HG02938 (cell line): ENCODE data around the gene L2HGDH.
A peak's percentile ranks its signal among the peaks of the same experiment; 100 is the strongest.

Source experiments
- ATAC-seq: cut with Tn5 transposase; IDR thresholded peaks from one replicate; pipeline ENCODE4 v1.9.1; 2021; ENCODE audit warnings: mild to moderate bottlenecking, moderate library complexity; ENCODE audit not compliant: unreplicated experiment

The L2HGDH gene

DNA sequence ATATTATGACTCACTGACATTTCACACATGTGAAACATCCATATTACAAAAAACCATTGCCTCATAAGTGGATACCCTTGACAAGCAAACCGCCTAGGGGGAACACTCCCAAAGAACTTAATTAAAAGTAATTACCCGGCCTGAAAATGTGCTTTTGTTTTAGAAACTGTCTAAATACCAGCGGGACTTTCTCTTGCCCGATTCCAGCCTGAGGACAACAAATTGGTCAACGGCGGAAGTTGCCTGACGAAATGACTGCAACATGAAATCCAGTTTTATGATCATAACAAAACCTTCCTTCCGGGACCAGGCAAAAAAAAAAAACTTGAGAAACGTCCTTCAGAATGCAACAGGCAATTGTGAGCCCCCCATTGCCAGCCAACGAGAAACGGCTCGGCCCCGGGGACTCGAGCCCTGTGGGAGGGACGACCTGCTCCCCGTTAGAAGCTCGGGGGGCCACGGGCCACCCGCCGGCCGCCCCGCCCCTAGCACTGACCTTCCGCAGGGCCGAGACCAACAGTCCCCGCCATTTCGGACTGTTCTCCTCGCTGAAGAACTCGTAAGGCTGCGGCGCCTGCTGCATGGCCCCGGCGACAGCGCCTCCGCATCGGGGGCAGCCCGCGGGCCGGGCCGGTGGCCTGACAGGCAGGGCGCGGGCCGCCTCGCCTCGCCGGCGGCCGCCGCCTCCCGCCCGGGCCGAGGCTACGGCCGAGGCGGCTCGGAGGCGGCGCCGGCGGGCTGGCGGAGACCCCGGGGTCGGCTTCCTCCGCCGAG is 81.1 kb downstream of the L2HGDH start:
- ATAC-seq: peak; percentile 36

DNA sequence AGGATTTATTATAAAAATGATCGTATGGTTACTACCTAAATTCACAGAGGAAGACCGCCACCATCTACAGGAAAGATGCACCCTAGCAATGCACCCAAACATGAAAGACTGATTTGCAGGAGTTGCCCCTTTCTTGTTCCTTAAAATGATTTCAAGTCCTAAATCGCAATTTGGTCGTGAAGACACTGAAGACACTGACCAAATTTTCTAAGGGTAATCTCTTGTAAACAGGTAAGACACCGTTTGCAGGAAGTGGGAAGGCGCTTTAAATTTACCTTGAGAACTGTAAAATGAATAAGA is 81.7 kb downstream of the L2HGDH start:
- ATAC-seq: no peak

DNA sequence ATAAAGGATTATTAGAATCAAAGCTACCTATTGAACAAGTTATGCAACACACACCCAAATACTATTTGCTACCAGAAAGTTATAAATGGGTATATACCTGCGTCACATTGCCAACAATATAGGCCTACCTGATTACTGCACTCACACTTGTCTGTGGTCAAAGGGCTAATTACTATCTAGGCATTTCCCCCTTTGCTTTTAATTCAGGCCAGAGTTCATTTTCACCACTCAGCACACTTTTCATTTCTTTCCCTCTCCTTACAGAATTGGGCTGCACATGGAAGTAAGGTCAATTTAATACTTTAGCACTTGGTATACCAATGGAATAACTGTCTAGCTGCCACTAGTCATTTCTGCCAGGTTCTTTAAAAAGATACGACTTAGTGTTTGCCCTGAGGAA is 82.3 kb downstream of the L2HGDH start:
- no peak for ATAC-seq

DNA sequence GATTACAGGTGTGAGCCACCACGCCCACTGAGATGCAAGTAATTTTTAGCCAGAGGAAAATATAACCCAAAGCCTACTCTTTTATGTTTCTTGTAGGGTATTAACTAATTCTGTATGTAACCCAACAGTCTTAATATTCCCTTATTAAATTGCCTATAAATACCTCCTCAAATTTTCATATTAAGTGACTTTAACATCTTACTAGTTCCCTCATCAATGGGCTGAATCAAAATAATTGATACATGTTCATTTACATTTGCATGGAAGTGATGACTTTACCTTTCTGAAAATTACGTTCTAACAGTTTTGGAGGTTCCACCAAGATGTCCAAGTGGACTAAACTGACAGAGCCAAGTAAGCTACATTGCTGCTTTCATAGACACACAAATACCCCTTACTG is 83.7 kb downstream of the L2HGDH start:
- no peak for ATAC-seq

DNA sequence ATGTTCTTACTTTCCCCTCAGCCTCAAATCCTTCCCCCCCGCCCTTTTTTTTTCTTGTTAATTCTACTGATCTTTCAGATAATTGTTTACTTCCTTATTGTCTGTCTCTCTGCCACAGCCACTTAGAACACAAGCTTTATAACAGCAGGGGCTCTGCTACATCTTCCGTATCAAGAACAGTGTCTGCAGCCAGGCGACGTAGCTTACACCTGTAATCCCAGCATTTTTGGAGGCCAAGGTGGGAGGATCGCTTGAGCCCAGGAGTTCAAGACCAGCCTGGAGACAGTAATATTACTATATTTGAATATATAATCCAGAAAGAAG is 86.1 kb downstream of the L2HGDH start:
- no peak for ATAC-seq

DNA sequence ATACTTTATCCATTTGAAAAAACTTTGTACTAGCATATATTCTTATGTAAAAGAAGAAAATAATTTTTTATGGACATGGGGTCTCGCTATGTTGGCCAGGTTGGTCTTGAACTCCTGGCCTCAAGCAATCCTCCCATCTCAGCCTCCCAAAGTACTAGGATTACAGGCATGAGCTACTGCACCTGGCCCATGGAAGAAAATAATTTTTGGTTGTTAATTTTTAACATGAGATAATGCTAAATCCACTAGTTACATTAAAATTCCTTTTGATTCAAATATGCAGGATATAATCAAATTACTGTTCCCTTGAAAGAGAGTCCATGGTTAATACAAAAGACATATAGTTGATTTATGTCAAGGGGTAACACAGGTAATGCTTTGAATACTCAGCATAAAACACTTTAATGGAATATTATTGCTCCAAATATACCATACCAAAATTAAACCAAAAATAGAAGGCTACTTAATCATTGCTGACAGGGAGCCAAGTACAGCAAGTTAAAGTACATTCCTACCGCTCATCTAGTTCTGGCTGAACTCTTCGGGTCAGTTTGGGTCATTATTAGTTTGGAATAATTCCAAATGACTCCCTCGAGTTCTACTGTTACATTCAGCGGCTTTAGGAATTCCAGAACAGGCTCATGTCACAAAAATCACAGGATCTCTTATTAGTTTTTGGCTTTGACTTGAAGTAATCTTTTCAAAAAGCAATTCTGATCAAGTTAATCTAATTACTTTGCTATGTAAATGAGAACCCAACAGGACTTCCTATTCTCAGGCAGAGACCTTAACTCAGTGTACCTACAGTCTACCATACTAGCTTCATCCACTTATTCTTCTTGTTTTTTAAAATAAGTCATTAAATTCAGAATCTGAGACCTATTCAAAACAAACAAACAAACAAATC is 86.7 kb downstream of the L2HGDH start:
- ATAC-seq: no peak

DNA sequence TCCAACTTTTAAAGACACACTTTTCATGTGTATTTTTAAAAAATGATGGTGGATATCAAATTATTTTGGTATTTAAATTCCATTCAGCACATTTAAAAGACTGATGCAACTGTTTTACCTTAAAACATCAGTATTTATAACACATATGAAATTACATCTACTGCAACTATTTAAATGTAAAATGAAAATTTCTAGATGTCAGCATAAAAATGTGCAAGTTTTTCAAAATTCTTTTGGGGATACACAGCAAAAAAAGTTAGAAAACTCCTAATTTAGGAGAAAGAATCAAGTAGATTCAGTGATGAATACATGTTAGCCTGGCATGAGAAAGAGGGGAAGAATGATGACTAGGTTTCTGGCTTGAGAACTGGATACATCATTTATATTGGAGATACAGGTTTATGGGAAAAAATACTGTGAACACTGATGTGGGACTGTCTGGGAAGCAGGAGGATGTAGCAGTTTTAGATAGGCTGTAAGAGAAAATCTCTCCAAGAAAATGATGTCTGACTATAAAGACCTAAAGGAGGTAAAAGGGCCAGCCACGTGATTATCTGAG is 89.9 kb downstream of the L2HGDH start:
- no peak for ATAC-seq

DNA sequence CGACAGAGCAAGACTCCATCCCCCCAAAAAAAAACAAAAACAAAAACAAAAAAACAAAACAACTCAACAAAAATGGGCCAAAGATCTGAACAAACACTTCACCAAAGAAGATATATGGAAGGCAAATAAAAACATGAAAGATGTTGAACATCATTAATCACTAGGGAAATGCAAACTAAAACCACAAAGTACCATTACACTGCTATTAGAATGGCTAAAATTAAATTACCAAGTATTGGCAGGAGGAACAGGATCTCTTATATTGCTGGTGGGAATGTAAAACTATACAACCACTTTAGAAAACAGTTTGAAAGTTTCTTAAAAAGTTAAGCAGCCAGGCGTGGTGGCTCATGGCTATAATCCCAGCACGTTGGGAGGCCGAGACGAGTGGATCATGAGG is 93.5 kb downstream of the L2HGDH start:
- ATAC-seq: no peak

DNA sequence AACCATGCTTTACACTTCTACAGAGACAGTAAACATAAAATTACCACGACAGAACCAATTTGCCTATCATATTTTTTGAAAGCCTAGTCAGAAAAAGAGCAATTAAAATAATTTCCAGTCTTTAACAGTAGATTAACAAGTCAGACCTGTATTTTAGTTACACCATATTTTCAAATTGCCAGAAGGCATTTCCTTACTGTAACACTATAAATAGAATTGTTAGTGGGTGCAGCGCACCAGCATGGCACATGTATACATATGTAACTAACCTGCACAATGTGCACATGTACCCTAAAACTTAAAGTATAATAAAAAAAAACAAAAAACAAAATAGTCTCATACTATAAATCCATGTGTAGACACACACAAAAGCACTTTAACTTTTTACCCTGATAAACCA is 96.6 kb downstream of the L2HGDH start:
- ATAC-seq: no peak

DNA sequence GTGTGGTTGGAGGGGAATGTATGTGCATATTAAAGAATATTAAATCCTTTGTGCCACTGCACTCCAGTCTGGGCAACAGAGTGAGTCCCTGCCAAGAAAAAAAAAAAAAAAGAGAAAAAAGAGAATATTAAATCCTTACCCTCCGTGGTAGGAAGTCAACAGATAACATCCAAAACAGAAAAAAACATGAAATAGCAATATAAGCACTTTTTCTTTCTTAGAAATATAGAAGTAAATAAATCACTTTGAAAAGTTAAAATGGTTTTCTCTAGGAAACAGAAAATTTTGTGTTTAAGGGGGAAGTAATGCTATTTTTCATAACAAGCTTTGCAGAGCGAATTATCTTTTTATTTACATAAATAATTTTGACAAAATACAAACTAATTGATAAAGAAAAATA is 98.2 kb downstream of the L2HGDH start:
- ATAC-seq: no peak

DNA sequence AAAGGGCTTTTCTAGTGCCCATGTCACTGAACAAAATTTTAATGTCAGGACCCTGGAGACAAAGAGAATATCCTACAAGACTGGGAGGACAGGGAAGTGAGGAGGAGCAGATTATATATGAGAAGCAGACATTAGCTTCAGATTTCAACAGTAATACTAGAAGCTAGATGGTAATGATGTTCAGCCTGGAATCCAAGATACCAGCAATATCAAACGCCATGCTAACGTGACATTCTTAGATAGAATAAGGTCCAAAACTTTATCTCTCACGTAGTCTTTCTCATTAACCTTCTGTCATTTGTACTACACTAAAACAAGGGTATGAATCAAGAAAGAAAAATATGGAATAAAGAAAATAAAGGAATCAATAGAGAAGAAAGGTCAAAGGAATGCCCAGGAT is 99.3 kb downstream of the L2HGDH start:
- no peak for ATAC-seq

DNA sequence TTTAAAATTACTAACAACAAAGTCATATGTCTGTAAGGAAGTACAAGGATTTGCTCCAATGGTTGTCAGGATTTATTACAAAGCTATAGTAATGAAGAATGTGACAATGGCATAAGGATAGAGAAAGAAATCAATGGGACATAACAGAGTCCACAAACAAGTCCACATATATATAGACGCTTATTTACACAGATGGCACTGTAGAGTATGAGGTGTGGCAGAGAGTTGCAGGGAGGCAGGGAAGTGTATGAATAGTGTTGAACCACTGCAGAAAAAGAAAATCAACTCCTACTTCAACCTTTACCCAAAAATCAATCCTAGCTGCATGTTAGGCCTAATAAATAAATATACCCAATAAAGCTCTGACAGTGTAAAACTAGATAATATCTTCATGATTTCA is 102.0 kb downstream of the L2HGDH start:
- no peak for ATAC-seq

DNA sequence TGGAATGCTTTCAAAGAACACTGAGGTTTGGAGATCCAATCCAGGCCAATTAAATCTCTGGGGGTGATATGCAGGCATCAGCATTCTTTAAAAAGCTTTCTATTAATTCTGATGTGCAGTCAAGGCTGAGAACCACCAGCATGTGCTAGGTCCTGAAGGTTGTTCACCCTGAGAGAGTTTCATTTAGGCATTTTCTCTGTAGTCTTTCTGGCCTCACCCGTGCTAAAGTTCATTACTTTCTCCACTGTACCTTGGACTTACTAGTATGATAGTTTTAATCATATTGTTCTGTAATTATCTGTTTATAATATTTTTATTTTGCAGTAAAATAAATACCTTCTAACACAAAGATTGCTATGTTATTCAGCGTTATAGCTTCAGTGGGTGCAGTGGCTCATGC is 113.5 kb downstream of the L2HGDH start:
- ATAC-seq: no peak

DNA sequence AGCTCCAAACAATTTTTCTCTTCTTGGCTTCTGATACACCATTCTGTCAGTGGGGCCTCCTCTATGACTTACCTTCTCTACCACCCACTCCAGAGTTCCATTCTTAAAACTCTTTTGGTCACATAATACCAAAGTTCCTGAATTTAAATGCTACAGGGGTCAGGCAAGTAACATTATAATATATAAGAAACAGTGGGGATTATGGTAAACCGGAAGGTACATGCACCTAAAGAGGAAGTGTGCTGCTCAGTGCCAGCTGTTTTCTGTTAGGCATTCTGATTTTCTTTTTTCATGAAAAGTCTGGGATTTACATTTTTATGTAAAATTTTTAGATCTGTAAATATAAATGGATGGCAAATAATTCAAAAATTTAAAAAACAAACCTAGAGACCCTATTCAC is 120.5 kb downstream of the L2HGDH start:
- no peak for ATAC-seq
